GM19395 (cell line): ENCODE results near the gene GPR84.
"Not testable (repeated sequence)": the region's sequence is repeated elsewhere in the genome, so short reads cannot be mapped to it uniquely, and the experiment has no call there.

ENCODE experiments used
- ATAC-seq: cut with Tn5 transposase; IDR thresholded peaks from one replicate; pipeline ENCODE4 v1.9.1; 2021; ENCODE audit warnings: mild to moderate bottlenecking, moderate library complexity; ENCODE audit not compliant: unreplicated experiment

The GPR84 gene

DNA sequence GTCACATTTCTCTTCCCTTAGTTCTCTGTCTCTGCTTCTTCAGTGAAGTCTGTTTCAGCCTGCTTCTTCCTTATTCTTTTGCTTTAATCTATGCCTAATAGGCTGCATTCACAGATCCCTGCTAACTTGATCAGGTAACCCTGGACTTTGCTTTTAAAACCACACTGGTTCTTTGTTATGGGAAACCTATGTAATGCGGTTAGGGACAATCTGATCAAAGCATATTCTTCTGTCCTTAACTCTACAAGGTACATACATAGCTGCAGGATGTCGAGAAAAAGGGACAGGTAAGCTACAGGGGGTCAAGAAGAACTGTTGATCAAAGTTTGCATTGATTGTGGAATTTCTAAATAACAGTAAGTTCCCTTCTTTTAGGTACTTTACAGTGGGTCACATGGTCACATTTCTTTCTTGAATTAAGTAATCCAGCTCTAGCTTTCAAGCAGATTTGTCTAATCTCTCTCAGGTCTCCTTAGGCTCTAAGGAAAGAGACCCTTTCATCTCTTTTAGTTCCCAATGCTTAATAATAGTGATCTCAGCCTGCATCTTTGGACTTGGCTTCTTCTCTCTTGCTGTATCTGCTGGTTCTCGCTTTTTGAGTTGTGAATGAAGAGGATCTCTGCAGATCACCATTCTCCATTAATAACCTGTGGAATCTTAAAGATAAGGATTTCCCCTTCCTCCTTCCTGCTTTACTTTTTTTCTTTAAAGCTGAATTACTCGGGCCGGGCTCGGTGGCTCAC, 35.5 kb downstream of the GPR84 start:
- ATAC-seq = no peak

GRCh38 chr12:54325442-54326109, 38.7 kb downstream of the GPR84 start:
- not testable (repeated sequence) for ATAC-seq

- peak; percentile 99 for ATAC-seq
These were observed 39.5 kb downstream of the GPR84 start, which contains the start of gene COPZ1 for GRCh38 chr12:54324617-54325441. Gene COPZ1 (plus strand): TSS chr12:54325131. CDS start chr12:54325164, 33 bp downstream.

GRCh38 chr12:54321363-54321762, 42.9 kb downstream of the GPR84 start:
- ATAC-seq = no peak
